A673 (cell line): ENCODE results near the gene KCNG1.

Source experiments
- CTCF ChIP-seq: fragments of 300-800, 200-600 bp; sonication (generic); conservative IDR thresholded peaks from 2 replicates; pipeline ENCODE4 v1.5.1; 2017; ENCODE audit warnings: low read depth, mild to moderate bottlenecking, antibody characterized with exemption, low read length, moderate library complexity, mixed read lengths
- EZH2 ChIP-seq: fragments of 200-600 bp; sonication (generic); IDR thresholded peaks from 2 replicates; pipeline ENCODE4 v1.6.1; 2017; ENCODE audit warnings: borderline replicate concordance, low read depth, mild to moderate bottlenecking, mixed read lengths, antibody characterized with exemption, low read length; ENCODE audit not compliant: poor library complexity, severe bottlenecking

DNA sequence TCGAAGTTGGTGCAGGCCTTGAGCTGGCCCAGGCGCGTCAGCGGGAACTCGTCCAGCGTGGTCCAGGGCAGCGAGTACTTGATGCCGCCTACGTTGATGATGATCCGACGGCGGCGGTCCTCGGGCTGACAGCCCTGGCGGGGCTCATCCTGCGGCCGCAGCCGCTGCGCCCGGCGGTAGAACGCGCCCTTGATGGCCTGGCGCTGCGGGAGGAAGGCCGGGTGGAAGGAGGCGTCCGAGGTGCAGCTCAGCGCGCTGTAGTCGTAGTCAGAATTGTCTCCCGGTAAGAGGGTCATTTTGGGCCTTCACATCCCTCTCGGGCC, 12.9 kb downstream of the KCNG1 start:
- TF ChIP-seq CTCF (no peak), EZH2 (no peak)
